Transverse colon (tissue), 4 donors: Measurements from ENCODE around the gene ADPRHL1. TPM values are rescaled to one million over a fixed set of nuclear protein-coding genes. Genes with fewer than 3 reads are reported as not detected.

Experiments
- DNase-seq: peaks from one replicate; pipeline ENCODE4 v3.0.0-alpha.2; 2019
- H3K27ac ChIP-seq, 4 donors: fragments of 200-600 bp; sonication (generic); 2 replicates each; pipeline ENCODE4 v1.5.1; 2016 to 2018; ENCODE audit warnings: inconsistent platforms in 4 of 4
- H3K27me3 ChIP-seq: fragments of 200-600 bp; sonication (generic); 2 replicates; pipeline ENCODE4 v1.5.1; 2017; ENCODE audit warnings: inconsistent platforms
- H3K36me3 ChIP-seq, 4 donors: fragments of 200-600 bp; sonication (generic); 2 replicates each; pipeline ENCODE4 v1.5.1; 2017 to 2019; ENCODE audit warnings: inconsistent platforms in 4 of 4
- H3K4me1 ChIP-seq, 4 donors: fragments of 200-600 bp; sonication (generic); 2 replicates each; pipeline ENCODE4 v1.5.1; 2017 to 2020; ENCODE audit warnings: inconsistent platforms in 4 of 4
- H3K4me3 ChIP-seq, 4 donors: fragments of 200-600 bp; sonication (generic); 1 replicate in 1 of 4; 2 replicates in 3 of 4; pipeline versions ENCODE4 v1.5.1 to v1.6.1; 2017 to 2019; ENCODE audit warnings: inconsistent platforms in 4 of 4
- H3K9me3 ChIP-seq, 2 donors: fragments of 200-600 bp; sonication (generic); 2 replicates each; pipeline ENCODE4 v1.5.1; 2017 to 2019; ENCODE audit warnings: inconsistent platforms in 2 of 2
- EP300 ChIP-seq: sonication (generic); formaldehyde crosslinking; IDR thresholded peaks from one replicate; pipeline ENCODE4 v1.6.1; 2017; ENCODE audit warnings: antibody characterized with exemption, low read depth
- POLR2A ChIP-seq: fragments of 450-650 bp; IDR thresholded peaks from one replicate; pipeline ENCODE4 v1.6.1; 2016; ENCODE audit warnings: antibody characterized with exemption, mild to moderate bottlenecking, moderate library complexity
- POLR2AphosphoS5 ChIP-seq, 3 donors: sonication (generic); formaldehyde crosslinking; IDR thresholded peaks; one replicate each; pipeline ENCODE4 v1.6.1; 2016; ENCODE audit warnings: antibody characterized with exemption in 3 of 3
- WGBS, 2 donors: methylation state at CpG; one replicate each; pipeline ENCODE4 v1.1.5; 2018; ENCODE audit warnings: low coverage in 1 of 2; 5-methylcytosine and 5-hydroxymethylcytosine counted together
- in situ Hi-C, 4 donors: fragments of 200-750 bp; cut with MboI; loops; one replicate each; pipeline versions ENCODE4 v1.15.0 to v1.15.1; 2017; ENCODE audit warnings: low sequenced_read_pairs in 3 of 4, low pct_ligation_motif_present in 1 of 4, low pct_unique_long_range_greater_than_20kb in 1 of 4
- intact Hi-C: fragments of 100-400 bp; cut with DNase I; formaldehyde crosslinking; loops from one replicate; pipeline ENCODE4 v1.15.1; 2023; ENCODE audit warnings: low total_unique reads
- total RNA-seq, 4 donors: library from RNA; depleted of rRNA; stranded (reverse); fragments of >200 nt; gene quantifications; one replicate each; pipeline ENCODE4 v1.1.0, GENCODE V29; 2016
- TF ChIP-seq, protein P1 (sequence below), 5 experiments: fragments of 200-600 bp in 3 of 5; fragments of 450-650 bp in 2 of 5; sonication (generic) in 3 of 5; IDR thresholded peaks; 1 replicate in 2 of 5; 2 replicates in 3 of 5; pipeline ENCODE4 v1.5.1; 2016 to 2017; ENCODE audit warnings: antibody characterized with exemption in 5 of 5, inconsistent platforms in 3 of 5, mild to moderate bottlenecking in 2 of 5, moderate library complexity in 1 of 5

ADPRHL1 gene
- total RNA-seq, 4 donors from 2014 or later = 4.1 to 10.2 (median 5.9) TPM

DNA sequence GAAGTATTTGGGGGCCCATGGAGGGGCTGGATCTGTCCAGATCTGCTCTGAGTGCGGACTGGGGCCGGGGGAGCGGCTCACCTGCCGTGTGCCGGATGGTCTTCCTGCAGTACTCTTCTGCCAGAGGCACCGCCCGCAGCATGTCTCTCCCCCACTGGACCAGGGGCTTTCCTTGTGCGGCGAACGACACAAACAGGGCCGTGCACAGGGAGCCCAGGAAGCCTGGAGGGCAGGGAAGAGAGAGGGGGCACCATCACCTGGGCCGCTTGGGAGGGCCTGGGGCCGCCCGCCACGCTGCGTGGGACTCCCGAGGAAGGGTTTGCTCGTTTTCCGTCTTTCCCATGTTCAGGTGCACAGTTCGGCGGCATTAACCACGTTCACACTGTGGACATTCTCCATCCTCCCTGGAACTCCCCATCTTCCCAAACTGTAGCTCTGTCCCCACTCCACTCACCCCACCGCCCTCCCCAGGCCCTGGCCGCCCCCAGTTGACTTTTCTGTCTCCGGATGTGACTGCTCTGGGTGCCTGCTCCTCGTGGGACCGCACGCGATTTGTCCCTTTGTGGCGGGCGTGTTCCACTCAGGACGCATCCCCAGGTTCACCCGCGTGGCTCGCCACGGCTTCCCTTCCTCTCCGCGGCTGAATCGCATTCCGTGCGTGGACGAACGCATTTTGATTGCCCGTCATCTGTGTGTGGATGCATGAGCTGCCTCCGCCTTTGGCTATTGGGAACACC lies 24.2 kb downstream of the ADPRHL1 start:
- intact Hi-C loops = no loop called here
- in situ Hi-C loops = no loop called here

DNA sequence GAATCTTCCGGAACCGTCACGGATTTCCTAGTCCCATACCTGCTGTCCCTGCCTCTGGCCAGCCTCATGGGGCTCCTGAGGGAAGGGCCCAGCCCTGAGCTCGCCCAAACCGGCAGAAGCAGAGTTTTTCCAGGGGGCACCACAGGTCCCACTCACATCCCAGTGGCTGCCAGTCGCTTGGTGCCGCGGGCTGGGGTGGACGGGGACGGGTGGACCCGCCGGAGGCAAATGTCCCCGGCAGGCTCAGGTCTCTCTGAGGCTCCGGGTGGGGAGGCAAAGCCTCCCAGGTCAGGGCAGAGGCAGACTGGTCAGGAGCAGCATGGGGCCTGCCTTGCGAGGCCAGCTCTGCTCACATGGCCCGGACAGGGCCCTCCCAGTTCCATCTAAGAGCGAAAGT lies 24.8 kb downstream of the ADPRHL1 start:
- no peaks in the 10 kb centered on the region for H3K27me3 ChIP-seq

More for the DNA sequence above, 24.2 kb downstream of the ADPRHL1 start:
- Histone ChIP-seq H3K4me3 (no peak overlapping the region), H3K27me3 (no peaks in the 10 kb centered on the region), H3K9me3 (no peaks in the 10 kb centered on the region), H3K27ac (no peak overlapping the region), H3K36me3 (no peaks in the 10 kb centered on the region), H3K4me1 (no peaks in the 10 kb centered on the region)
- no peak for DNase-seq
- 92 to 96% methylated on average over 25 to 45 of the region's 45 CpGs for WGBS, 2 donors
- TF ChIP-seq, protein P1, sequence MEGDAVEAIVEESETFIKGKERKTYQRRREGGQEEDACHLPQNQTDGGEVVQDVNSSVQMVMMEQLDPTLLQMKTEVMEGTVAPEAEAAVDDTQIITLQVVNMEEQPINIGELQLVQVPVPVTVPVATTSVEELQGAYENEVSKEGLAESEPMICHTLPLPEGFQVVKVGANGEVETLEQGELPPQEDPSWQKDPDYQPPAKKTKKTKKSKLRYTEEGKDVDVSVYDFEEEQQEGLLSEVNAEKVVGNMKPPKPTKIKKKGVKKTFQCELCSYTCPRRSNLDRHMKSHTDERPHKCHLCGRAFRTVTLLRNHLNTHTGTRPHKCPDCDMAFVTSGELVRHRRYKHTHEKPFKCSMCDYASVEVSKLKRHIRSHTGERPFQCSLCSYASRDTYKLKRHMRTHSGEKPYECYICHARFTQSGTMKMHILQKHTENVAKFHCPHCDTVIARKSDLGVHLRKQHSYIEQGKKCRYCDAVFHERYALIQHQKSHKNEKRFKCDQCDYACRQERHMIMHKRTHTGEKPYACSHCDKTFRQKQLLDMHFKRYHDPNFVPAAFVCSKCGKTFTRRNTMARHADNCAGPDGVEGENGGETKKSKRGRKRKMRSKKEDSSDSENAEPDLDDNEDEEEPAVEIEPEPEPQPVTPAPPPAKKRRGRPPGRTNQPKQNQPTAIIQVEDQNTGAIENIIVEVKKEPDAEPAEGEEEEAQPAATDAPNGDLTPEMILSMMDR (IDR thresholded peaks at IDR 0.05) = no peak
- TF ChIP-seq POLR2A (no peak), POLR2AphosphoS5 (IDR thresholded peaks at IDR 0.05) (no peak), EP300 (no peak)

DNA sequence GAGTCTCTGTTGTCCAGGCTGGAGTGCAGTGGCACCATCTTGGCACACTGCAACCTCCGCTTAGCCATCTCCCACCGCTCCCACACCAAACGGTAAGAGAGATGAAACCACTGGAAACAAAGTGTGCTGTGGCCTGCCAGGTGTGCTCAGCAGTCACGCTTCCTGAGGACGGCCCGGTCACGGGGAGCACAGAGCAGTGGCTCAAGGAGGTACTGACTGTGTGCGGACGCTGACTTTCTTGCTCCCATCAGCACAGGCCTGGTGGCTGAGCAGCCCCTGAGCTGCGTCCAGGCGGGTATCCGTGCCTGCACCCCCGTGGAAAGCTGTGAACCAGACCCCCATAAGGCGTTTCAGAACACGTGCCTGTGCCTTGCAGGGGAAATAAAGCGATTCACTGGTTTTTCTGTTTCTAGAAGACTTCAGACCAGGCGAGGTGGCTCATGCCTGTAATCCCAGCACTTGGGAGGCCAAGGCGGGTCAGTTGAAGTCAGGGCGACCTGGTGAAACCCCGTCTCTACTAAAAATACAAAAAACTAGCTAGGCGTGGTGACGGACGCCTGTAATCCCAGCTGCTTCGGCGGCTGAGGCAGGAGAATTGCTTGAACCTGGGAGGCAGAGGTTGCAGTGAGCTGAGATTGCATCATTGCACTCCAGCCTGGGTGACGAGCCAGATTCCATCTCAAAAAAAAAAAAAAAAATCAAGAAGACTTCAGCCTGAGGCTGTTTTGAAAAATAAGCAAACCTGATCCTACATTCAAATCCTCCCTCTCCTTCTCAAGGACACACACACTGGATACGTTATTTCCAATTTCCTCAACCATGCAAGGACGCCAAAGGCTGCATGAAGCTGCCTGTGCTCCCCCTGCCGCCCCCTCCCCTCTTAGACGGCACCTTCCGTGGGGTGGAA lies 25.5 kb downstream of the ADPRHL1 start:
- WGBS, 2 donors = 85% methylated on average over 8 to 31 of the region's 31 CpGs
- in situ Hi-C loops = no loop called here
- Histone ChIP-seq H3K36me3 (no peaks in the 10 kb centered on the region), H3K27ac (no peak overlapping the region), H3K4me3 (no peak overlapping the region), H3K4me1 (peaks cover 0 to 5% (median 0%) of the 10 kb centered on the region in 4 donors), H3K27me3 (no peaks in the 10 kb centered on the region), H3K9me3 (no peaks in the 10 kb centered on the region)
- TF ChIP-seq POLR2AphosphoS5 (IDR thresholded peaks at IDR 0.05) (no peak), POLR2A (no peak), EP300 (no peak)
- TF ChIP-seq, protein P1 (IDR thresholded peaks at IDR 0.05) = no peak
- intact Hi-C loops = no loop called here
- DNase-seq = no peak

More for the DNA sequence above, 24.8 kb downstream of the ADPRHL1 start:
- H3K9me3 ChIP-seq = no peaks in the 10 kb centered on the region
- H3K36me3 ChIP-seq = no peaks in the 10 kb centered on the region
- no peak for DNase-seq
- intact Hi-C loops = no loop called here
- TF ChIP-seq POLR2AphosphoS5 (IDR thresholded peaks at IDR 0.05) = no peak
- TF ChIP-seq POLR2A = no peak
- TF ChIP-seq, protein P1 (IDR thresholded peaks at IDR 0.05) = no peak
- TF ChIP-seq EP300 = no peak
- H3K4me3 ChIP-seq = no peak overlapping the region
- H3K27ac ChIP-seq = no peak overlapping the region
- WGBS, 2 donors = 95% methylated on average over 17 of the region's 17 CpGs; no CpG with 5 or more reads in 1 of the 2 donors
- H3K4me1 ChIP-seq = no peaks in the 10 kb centered on the region
- in situ Hi-C loops = no loop called here

DNA sequence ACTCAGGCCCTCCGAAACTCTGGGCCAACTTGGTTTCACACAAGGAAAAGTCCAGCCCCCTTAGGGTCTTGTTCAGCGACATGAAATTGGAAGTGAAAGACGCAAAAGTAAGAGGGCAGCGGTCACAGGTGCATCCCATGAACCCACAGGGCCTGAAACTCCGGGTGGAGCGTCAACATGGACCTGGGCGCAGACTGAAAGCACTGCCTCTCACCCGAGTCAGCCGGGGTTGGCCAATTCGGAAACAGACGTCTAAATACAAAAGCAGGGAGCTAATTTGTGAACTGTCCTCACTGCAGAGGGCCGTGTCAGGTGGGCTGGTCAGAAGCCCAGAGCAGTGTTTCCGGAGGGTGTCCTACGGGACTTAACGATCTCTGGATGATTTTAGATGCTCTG lies 26.7 kb downstream of the ADPRHL1 start:
- Histone ChIP-seq H3K27ac (no peak overlapping the region), H3K9me3 (no peaks in the 10 kb centered on the region), H3K4me3 (no peak overlapping the region), H3K27me3 (no peaks in the 10 kb centered on the region), H3K4me1 (peaks cover 0 to 13% (median under 1%) of the 10 kb centered on the region in 4 donors), H3K36me3 (no peaks in the 10 kb centered on the region)
- WGBS, 2 donors = 94 to 96% methylated on average over 7 to 15 of the region's 15 CpGs
- TF ChIP-seq EP300 (no peak), POLR2AphosphoS5 (IDR thresholded peaks at IDR 0.05) (no peak), POLR2A (no peak)
- TF ChIP-seq, protein P1 (IDR thresholded peaks at IDR 0.05) = no peak
- in situ Hi-C loops = no loop called here
- intact Hi-C loops = no loop called here
- no peak for DNase-seq
